ENCODE measurements around the gene IL16.

IL16 gene

GRCh38 chr15:81278306-81279029 lies 81.8 kb downstream of the IL16 start:
- DNase-seq, result no peak

- DNase-seq, result no peak
Observed at GRCh38 chr15:81279621-81280485, 83.2 kb downstream of the IL16 start.

GRCh38 chr15:81280696-81281455 lies 84.2 kb downstream of the IL16 start:
- DNase-seq, result no peak

- DNase-seq, result no peak
Observed at GRCh38 chr15:81281456-81281735, 84.7 kb downstream of the IL16 start.

- DNase-seq, result no peak
Observed at GRCh38 chr15:81281766-81282605, 85.3 kb downstream of the IL16 start.

- no peak for DNase-seq
Observed at GRCh38 chr15:81282606-81282895, 85.9 kb downstream of the IL16 start.

GRCh38 chr15:81282911-81283310 lies 86.2 kb downstream of the IL16 start:
- no peak for DNase-seq

GRCh38 chr15:81284256-81285031 lies 87.8 kb downstream of the IL16 start:
- no peak for DNase-seq

- no peak for DNase-seq
Observed at GRCh38 chr15:81285461-81285860, 88.8 kb downstream of the IL16 start.

- DNase-seq, result no peak
Observed at GRCh38 chr15:81286621-81287121, 90.0 kb downstream of the IL16 start.

GRCh38 chr15:81288040-81288439 lies 91.4 kb downstream of the IL16 start:
- DNase-seq, result no peak

GRCh38 chr15:81288616-81289015 lies 91.9 kb downstream of the IL16 start:
- DNase-seq, result no peak

GRCh38 chr15:81289910-81290309 lies 93.2 kb downstream of the IL16 start:
- no peak for DNase-seq

- no peak for DNase-seq
Observed at GRCh38 chr15:81291916-81292522, 95.3 kb downstream of the IL16 start.

- DNase-seq, result no peak
Observed at GRCh38 chr15:81292523-81293001, 95.9 kb downstream of the IL16 start.

GRCh38 chr15:81293728-81294515 lies 97.2 kb downstream of the IL16 start:
- peak; percentile 21 to 60 (median 38) for DNase-seq

- DNase-seq, result no peak
Observed at GRCh38 chr15:81294516-81294880, 97.8 kb downstream of the IL16 start.

GRCh38 chr15:81295486-81296121 lies 98.9 kb downstream of the IL16 start:
- DNase-seq, result no peak

- DNase-seq, result no peak
Observed at GRCh38 chr15:81296186-81296585, 99.5 kb downstream of the IL16 start.

- DNase-seq, result peak in 3 of 4 experiments; percentile 24 to 64 (median 62)
Observed at GRCh38 chr15:81296673-81297072, 100.0 kb downstream of the IL16 start.

Data from activated naive CD4-positive, alpha-beta T cell (primary cell).